GM12878 (cell line): Measurements from ENCODE around the gene CAMK2D. TPM values are rescaled to one million over a fixed set of nuclear protein-coding genes. Genes with fewer than 3 reads are reported as not detected.

Experiments used
- ATAC-seq: fragments of 200-7000 bp; cut with Tn5 transposase; 3 replicates; pipeline ENCODE4 v1.9.1; 2020; ENCODE audit warnings: mild to moderate bottlenecking, moderate library complexity
- BruUV-seq: library from RNA; stranded (reverse); fragments of 400-500 nt; replicated peaks from 2 replicates; lab custom pipeline; 2021; lab: Mats Ljungman, UMichigan
- CTCF ChIA-PET: fragments of 300-600 bp; sonication (Branson Sonifier 250); formaldehyde crosslinking; extraction: SDS; loops from one replicate; lab custom pipeline; 2021; ENCODE audit warnings: inconsistent platforms; lab: Yijun Ruan, JAX
- POLR2A ChIA-PET: fragments of 350-600 bp; formaldehyde crosslinking; extraction: SDS; loops from one replicate; lab custom pipeline; 2021; ENCODE audit warnings: inconsistent platforms; lab: Charles Lee
- RAD21 ChIA-PET: fragments of 300-600 bp; sonication (Branson Sonifier 250); formaldehyde crosslinking; loops from one replicate; lab custom pipeline; 2023; ENCODE audit warnings: antibody characterized with exemption; ENCODE audit not compliant: unreplicated experiment; lab: Charles Lee
- SMC1A ChIA-PET: fragments of 300-600 bp; sonication (Branson Sonifier 250); formaldehyde crosslinking; loops from one replicate; lab custom pipeline; 2023; ENCODE audit not compliant: unreplicated experiment, uncharacterized antibody; lab: Charles Lee
- DNase-seq: peaks from one replicate; pipeline ENCODE4 v3.0.0-alpha.2; 2011; ENCODE audit warnings: low read depth, low spot score
- FAIRE-seq: peaks from 3 replicates; lab custom pipeline; 2011; peaks lifted over from hg19 to GRCh38; lab: Jason Lieb, UNC
- H2AFZ ChIP-seq: 2 replicates; pipeline ENCODE4 v1.6.0; 2011; ENCODE audit warnings: low read depth, low read length, control low read depth; ENCODE audit not compliant: control insufficient read depth
- H3K27ac ChIP-seq: 2 replicates; pipeline ENCODE4 v1.5.1; 2011; ENCODE audit warnings: control low read depth; ENCODE audit not compliant: control insufficient read depth, insufficient read depth
- H3K27me3 ChIP-seq, 2 experiments: replicated peaks in 1 of 2; 2 replicates each; pipeline versions ENCODE4 v1.6.0 to v1.6.1; 2011; ENCODE audit warnings: low read length in 1 of 2; ENCODE audit not compliant: control insufficient read depth in 2 of 2, insufficient read depth in 2 of 2
- H3K36me3 ChIP-seq, 2 experiments: 2 replicates each; pipeline ENCODE4 v1.5.1; 2011; ENCODE audit warnings: low read length in 1 of 2; ENCODE audit not compliant: control insufficient read depth in 2 of 2, insufficient read depth in 2 of 2
- H3K4me1 ChIP-seq: 2 replicates; pipeline ENCODE4 v1.6.1; 2011; ENCODE audit warnings: mild to moderate bottlenecking, low read length, moderate library complexity, mixed read lengths; ENCODE audit not compliant: control insufficient read depth, insufficient read depth
- H3K4me2 ChIP-seq: 2 replicates; pipeline ENCODE4 v1.6.0; 2011; ENCODE audit warnings: control low read depth; ENCODE audit not compliant: control insufficient read depth, insufficient read depth
- H3K4me3 ChIP-seq: fragments of 200-600 bp; sonication (generic); 2 replicates; pipeline ENCODE4 v1.5.1; 2016
- H3K79me2 ChIP-seq: 2 replicates; pipeline ENCODE4 v1.6.0; 2011; ENCODE audit warnings: low read length; ENCODE audit not compliant: control insufficient read depth, insufficient read depth
- H3K9ac ChIP-seq: 2 replicates; pipeline ENCODE4 v1.8.0; 2011; ENCODE audit warnings: low read length, control low read depth, mixed read lengths; ENCODE audit not compliant: control insufficient read depth, insufficient read depth
- H3K9me3 ChIP-seq: replicated peaks from 3 replicates; pipeline ENCODE4 v1.5.1; 2011; ENCODE audit warnings: mild to moderate bottlenecking, low read length; ENCODE audit not compliant: control insufficient read depth, insufficient read depth
- H4K20me1 ChIP-seq: 2 replicates; pipeline ENCODE4 v1.6.0; 2011; ENCODE audit not compliant: control insufficient read depth, insufficient read depth
- KDM1A ChIP-seq: fragments of 200-600 bp; sonication (generic); IDR thresholded peaks from 2 replicates; pipeline ENCODE4 v1.6.1; 2016; ENCODE audit warnings: borderline replicate concordance
- MEF2B ChIP-seq: fragments of 450-650 bp; IDR thresholded peaks from 2 replicates; pipeline ENCODE4 v1.6.1; 2018; ENCODE audit warnings: mild to moderate bottlenecking, moderate library complexity; ENCODE audit not compliant: partially characterized antibody, poor library complexity, severe bottlenecking
- PAX5 ChIP-seq: IDR thresholded peaks from 2 replicates; pipeline ENCODE4 v1.6.1; 2011; ENCODE audit warnings: low read depth, low read length, borderline replicate concordance
- POLR2A ChIP-seq: IDR thresholded peaks from 2 replicates; pipeline ENCODE4 v1.6.1; 2011; ENCODE audit warnings: low read depth, mild to moderate bottlenecking, low read length
- WGBS: methylation state at CpG from one replicate; pipeline ENCODE4 v1.1.6; 2016; ENCODE audit warnings: low lambda C conversion rate; ENCODE audit not compliant: insufficient replicate concordance, insufficient coverage; ENCODE audit errors: missing lambda C conversion rate; 5-methylcytosine and 5-hydroxymethylcytosine counted together
- in situ Hi-C: fragments of 300-500 bp; cut with MboI; formaldehyde crosslinking; loops from 9 replicates; pipeline ENCODE4 v1.14.3; 2018; ENCODE audit warnings: mixed read lengths
- intact Hi-C: fragments of 100-400 bp; cut with micrococcal nuclease; formaldehyde crosslinking; loops from one replicate; pipeline ENCODE4 v1.14.2; 2022; ENCODE audit not compliant: unreplicated experiment
- polyA plus RNA-seq, 11 experiments: library from polyadenylated mRNA; depleted of rRNA in 4 of 11; unstranded in 6 of 11; stranded (reverse) in 5 of 11; fragments of >200 nt; fragmentation: Nextera tagmentation in 4 of 11; fragmentation: Illumina TruSeq in 1 of 11; extraction: Ambion mirVana in 4 of 11; extraction: Trizol in 1 of 11; gene quantifications; 1 replicate in 1 of 11; 2 replicates in 10 of 11; pipeline versions ENCODE4 v1.2.1 to v1.2.3, GENCODE V29; 2011 to 2016; ENCODE audit warnings: inconsistent platforms in 2 of 11, missing spikeins in 2 of 11, low read depth in 1 of 11
- total RNA-seq, 4 experiments: library from RNA; depleted of rRNA in 3 of 4; stranded (reverse); fragments of >200 nt in 3 of 4; fragmentation: Illumina TruSeq in 1 of 4; extraction: Trizol in 1 of 4; gene quantifications; 2 replicates each; pipeline versions ENCODE4 v1.2.1 to v1.2.3, GENCODE V29; 2013 to 2021
- TF ChIP-seq, protein P1 (sequence below): IDR thresholded peaks from 2 replicates; pipeline ENCODE4 v1.6.1; 2011; ENCODE audit warnings: low read depth, low read length, improper control_type of control experiment, borderline replicate concordance
- TF ChIP-seq, protein P2 (sequence below): IDR thresholded peaks from 2 replicates; pipeline ENCODE4 v1.6.1; 2012; ENCODE audit warnings: low read depth, low read length, improper control_type of control experiment

The CAMK2D gene
- total and polyA plus RNA-seq, 10 of the 15 experiments (the other 5 are each of a cell fraction or from before 2014, with no cell fraction given): 6.9 to 88.5 (median 12.9) TPM

DNA sequence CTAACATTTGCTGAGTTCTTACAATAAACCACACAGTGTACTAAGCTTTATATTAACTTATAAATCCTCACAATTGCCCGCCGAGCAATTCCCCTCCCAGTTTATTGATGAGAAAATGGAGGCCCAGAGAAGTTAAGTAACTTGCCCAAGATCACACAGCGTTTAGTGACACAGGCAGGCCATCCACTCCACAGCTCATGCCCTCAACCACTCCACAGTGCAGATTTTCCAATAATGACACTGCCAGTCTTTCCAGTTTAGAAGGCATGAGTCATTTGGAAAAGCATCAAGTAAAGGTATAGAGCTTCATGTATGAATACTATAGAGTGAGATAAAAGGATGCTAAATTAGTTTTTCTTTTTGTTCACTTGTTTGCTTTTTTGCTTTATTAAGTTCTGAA lies 208.5 kb downstream of the CAMK2D start:
- ChIA-PET RAD21 (interaction anchor here (1.1 kb wide), 2 partner anchors 11 to 36 kb away, joined by 3 to 4 read pairs; no protein-coding TSS in a partner anchor), POLR2A (interaction anchor here (0.8 to 1.2 kb wide), 2 partner anchors 31 to 86 kb away, joined by 3 to 4 read pairs; no protein-coding TSS in a partner anchor), SMC1A (interaction anchor here (1.1 to 12.0 kb wide), 5 partner anchors 12 to 197 kb away, joined by 3 to 168 read pairs (median 4); no protein-coding TSS in a partner anchor), CTCF (interaction anchor here (1.1 to 7.4 kb wide), 4 partner anchors 9 to 121 kb away, joined by 3 to 85 read pairs (median 4); no protein-coding TSS in a partner anchor)
- intact Hi-C loops (loop anchor here (5.0 kb wide), 1 partner anchor 519 kb away; no protein-coding TSS in a partner anchor), in situ Hi-C loops (no loop called here)
- ATAC-seq (no peak), DNase-seq (no peak), FAIRE-seq (no peak)
- H3K27ac ChIP-seq: no peak overlapping the region
- H3K4me2 ChIP-seq: no peak overlapping the region
- H3K9ac ChIP-seq: no peak overlapping the region
- H3K4me3 ChIP-seq: no peak overlapping the region
- no peaks in the 10 kb centered on the region for H4K20me1 ChIP-seq
- no peaks in the 10 kb centered on the region for H3K27me3 ChIP-seq
- no peaks in the 10 kb centered on the region for H3K79me2 ChIP-seq
- no peaks in the 10 kb centered on the region for H3K9me3 ChIP-seq
- peaks cover 2% of the 10 kb centered on the region in 2 experiments; a peak in 3 of 4 replicates for H3K36me3 ChIP-seq
- TF ChIP-seq POLR2A (no peak), MEF2B (no peak), KDM1A (no peak), PAX5 (no peak)
- TF ChIP-seq, protein P1, sequence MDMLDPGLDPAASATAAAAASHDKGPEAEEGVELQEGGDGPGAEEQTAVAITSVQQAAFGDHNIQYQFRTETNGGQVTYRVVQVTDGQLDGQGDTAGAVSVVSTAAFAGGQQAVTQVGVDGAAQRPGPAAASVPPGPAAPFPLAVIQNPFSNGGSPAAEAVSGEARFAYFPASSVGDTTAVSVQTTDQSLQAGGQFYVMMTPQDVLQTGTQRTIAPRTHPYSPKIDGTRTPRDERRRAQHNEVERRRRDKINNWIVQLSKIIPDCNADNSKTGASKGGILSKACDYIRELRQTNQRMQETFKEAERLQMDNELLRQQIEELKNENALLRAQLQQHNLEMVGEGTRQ: no peak
- TF ChIP-seq, protein P2, sequence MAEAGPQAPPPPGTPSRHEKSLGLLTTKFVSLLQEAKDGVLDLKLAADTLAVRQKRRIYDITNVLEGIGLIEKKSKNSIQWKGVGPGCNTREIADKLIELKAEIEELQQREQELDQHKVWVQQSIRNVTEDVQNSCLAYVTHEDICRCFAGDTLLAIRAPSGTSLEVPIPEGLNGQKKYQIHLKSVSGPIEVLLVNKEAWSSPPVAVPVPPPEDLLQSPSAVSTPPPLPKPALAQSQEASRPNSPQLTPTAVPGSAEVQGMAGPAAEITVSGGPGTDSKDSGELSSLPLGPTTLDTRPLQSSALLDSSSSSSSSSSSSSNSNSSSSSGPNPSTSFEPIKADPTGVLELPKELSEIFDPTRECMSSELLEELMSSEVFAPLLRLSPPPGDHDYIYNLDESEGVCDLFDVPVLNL: no peak
- H3K4me1 ChIP-seq: no peaks in the 10 kb centered on the region
- no TSS peak for BruUV-seq
- WGBS: 98% methylated on average over 3 of the region's 3 CpGs
- no peak overlapping the region for H2AFZ ChIP-seq
